GM12865 (cell line): ENCODE data around the gene SORBS1.

Experiments used
- DNase-seq: peaks from one replicate; pipeline ENCODE4 v3.0.0; 2010; ENCODE audit warnings: low read depth
- H3K4me3 ChIP-seq: 2 replicates; pipeline ENCODE4 v1.5.1; 2011; ENCODE audit warnings: mild to moderate bottlenecking, low read depth, low read length, control low read depth
- CTCF ChIP-seq: IDR thresholded peaks from 2 replicates; pipeline ENCODE4 v1.5.1; 2011; ENCODE audit warnings: low read length, control low read depth, low read depth, inconsistent platforms; ENCODE audit not compliant: insufficient read depth; ENCODE audit errors: missing control alignments

SORBS1 gene

GRCh38 chr10:95601116-95601719 is 40.0 kb upstream of the SORBS1 start:
- TF ChIP-seq CTCF: peak; percentile 89
- peak; percentile 79 for DNase-seq
- H3K4me3 ChIP-seq: no peak overlapping the region

- H3K4me3 ChIP-seq: no peak overlapping the region
- TF ChIP-seq CTCF: no peak
- no peak for DNase-seq
Measured at GRCh38 chr10:95600158-95600557, 39.0 kb upstream of the SORBS1 start.

GRCh38 chr10:95597788-95598187 is 36.6 kb upstream of the SORBS1 start:
- no peak for TF ChIP-seq CTCF
- no peak for DNase-seq
- H3K4me3 ChIP-seq: no peak overlapping the region

- H3K4me3 ChIP-seq: no peak overlapping the region
- no peak for DNase-seq
- no peak for TF ChIP-seq CTCF
Measured at GRCh38 chr10:95588025-95588424, 26.9 kb upstream of the SORBS1 start.

GRCh38 chr10:95579835-95580535 is 18.8 kb upstream of the SORBS1 start:
- no peak for TF ChIP-seq CTCF
- no peak overlapping the region for H3K4me3 ChIP-seq
- DNase-seq: no peak

GRCh38 chr10:95579292-95579691 is 18.1 kb upstream of the SORBS1 start:
- DNase-seq: no peak
- no peak overlapping the region for H3K4me3 ChIP-seq
- no peak for TF ChIP-seq CTCF

- TF ChIP-seq CTCF: no peak
- no peak for DNase-seq
- no peak overlapping the region for H3K4me3 ChIP-seq
Measured at GRCh38 chr10:95578619-95579018, 17.4 kb upstream of the SORBS1 start.
